ENCODE data around the gene PALLD. TPM values are rescaled to one million over a fixed set of nuclear protein-coding genes. Genes with fewer than 3 reads are reported as not detected.

Gene PALLD
- polyA plus RNA-seq, 1 donor from 2014 or later = 20.5 TPM

DNA sequence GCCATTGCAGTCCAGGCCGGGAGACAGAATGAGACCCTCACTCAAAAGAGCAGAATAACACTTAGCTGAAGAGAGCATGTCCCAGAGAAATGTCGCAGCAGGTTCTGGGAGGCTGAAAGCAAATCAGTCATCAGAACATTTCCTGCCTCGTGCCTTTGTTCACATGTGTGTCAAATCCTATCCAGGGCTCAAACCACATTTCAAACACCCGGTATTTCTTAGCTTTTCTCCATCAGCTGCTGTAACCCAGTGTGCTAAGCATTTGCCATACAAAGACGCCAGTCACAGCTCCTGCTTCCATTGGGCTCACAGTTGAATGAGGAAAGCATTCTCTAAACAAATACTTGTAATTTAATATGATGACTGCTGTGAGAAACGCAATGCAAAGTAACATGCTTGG, 6.0 kb downstream of the PALLD start:
- Histone ChIP-seq H3K9me2 (ENCODE audit: insufficient read depth, low read length) (no peaks in the 10 kb centered on the region), H3F3A (ENCODE audit: insufficient read depth, low read length, poor library complexity, severe bottlenecking) (no peaks in the 10 kb centered on the region), H3K4me3 (ENCODE audit: low read length) (no peak overlapping the region), H3K27ac (ENCODE audit: low read length) (no peak overlapping the region), H3K9ac (ENCODE audit: low read length) (no peak overlapping the region), H4K20me1 (ENCODE audit: insufficient read depth) (no peaks in the 10 kb centered on the region), H3K79me2 (replicated peaks; ENCODE audit: insufficient read depth, low read length) (no peaks in the 10 kb centered on the region), H3K27me3 (ENCODE audit: insufficient read depth, low read depth, low read length) (no peaks in the 10 kb centered on the region), H3K9me3 (ENCODE audit: low read length) (no peaks in the 10 kb centered on the region), H2AFZ (ENCODE audit: low read depth, low read length) (no peak overlapping the region), H3K36me3 (ENCODE audit: insufficient read depth, low read length) (no peaks in the 10 kb centered on the region), H3K4me2 (ENCODE audit: low read length) (no peak overlapping the region)
- TF ChIP-seq MXI1 (conservative IDR thresholded peaks at IDR 0.05; ENCODE audit: poor library complexity, severe bottlenecking) (no peak), EP300 (conservative IDR thresholded peaks at IDR 0.05; ENCODE audit: poor library complexity, severe bottlenecking) (no peak), REST (IDR thresholded peaks at IDR 0.05; ENCODE audit: borderline replicate concordance) (no peak), RAD21 (conservative IDR thresholded peaks at IDR 0.05) (no peak), EZH2 (IDR thresholded peaks at IDR 0.05; ENCODE audit: borderline replicate concordance, insufficient read depth, low read length, poor library complexity, severe bottlenecking) (no peak), TAF1 (IDR thresholded peaks at IDR 0.05; ENCODE audit: low read depth) (no peak), SMC3 (conservative IDR thresholded peaks at IDR 0.05; ENCODE audit: poor library complexity) (no peak), POLR2AphosphoS5 (IDR thresholded peaks at IDR 0.05) (no peak)
- TF ChIP-seq, protein P1, sequence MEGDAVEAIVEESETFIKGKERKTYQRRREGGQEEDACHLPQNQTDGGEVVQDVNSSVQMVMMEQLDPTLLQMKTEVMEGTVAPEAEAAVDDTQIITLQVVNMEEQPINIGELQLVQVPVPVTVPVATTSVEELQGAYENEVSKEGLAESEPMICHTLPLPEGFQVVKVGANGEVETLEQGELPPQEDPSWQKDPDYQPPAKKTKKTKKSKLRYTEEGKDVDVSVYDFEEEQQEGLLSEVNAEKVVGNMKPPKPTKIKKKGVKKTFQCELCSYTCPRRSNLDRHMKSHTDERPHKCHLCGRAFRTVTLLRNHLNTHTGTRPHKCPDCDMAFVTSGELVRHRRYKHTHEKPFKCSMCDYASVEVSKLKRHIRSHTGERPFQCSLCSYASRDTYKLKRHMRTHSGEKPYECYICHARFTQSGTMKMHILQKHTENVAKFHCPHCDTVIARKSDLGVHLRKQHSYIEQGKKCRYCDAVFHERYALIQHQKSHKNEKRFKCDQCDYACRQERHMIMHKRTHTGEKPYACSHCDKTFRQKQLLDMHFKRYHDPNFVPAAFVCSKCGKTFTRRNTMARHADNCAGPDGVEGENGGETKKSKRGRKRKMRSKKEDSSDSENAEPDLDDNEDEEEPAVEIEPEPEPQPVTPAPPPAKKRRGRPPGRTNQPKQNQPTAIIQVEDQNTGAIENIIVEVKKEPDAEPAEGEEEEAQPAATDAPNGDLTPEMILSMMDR (IDR thresholded peaks at IDR 0.05; ENCODE audit: poor library complexity, severe bottlenecking) = no peak

DNA sequence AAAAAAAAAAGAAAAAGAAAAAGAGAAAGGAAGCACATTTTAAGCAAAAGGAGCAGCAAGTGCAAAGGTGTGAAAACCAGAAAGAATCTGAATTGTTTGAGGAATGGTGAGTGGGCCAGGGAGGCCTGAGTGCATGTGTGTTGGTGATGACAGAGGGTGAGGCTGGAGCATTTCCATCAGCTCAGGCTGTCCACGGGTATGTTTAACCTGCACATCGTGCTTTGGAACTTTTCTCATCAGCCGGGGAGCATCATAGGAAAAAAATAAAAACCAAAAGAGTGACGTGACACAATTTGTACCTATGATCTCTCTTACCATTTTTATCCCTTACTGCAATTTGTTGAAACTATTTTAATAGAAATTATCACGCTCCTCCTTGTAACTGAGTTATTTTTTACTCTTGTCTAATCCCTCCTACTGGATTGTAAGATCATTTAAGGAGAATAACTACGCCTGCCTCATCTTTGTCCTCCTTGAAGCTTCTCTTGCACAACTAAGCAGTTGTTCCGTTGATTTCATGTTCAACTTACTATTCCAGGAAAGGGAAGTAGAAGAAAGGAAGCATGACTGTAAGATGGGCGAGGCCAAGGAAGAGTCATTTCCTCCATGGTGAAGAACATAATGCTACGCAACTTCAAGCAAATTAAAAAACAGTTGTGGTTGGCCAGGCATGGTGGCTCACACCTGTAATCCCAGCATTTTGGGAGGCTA, 7.0 kb downstream of the PALLD start:
- no peak overlapping the region for H3K4me2 ChIP-seq (ENCODE audit: low read length)
- no peak overlapping the region for H3K4me3 ChIP-seq (ENCODE audit: low read length)
- no peaks in the 10 kb centered on the region for H3K79me2 ChIP-seq (replicated peaks; ENCODE audit: insufficient read depth, low read length)
- H3F3A ChIP-seq (ENCODE audit: insufficient read depth, low read length, poor library complexity, severe bottlenecking) = no peaks in the 10 kb centered on the region
- no peak overlapping the region for H3K27ac ChIP-seq (ENCODE audit: low read length)
- H4K20me1 ChIP-seq (ENCODE audit: insufficient read depth) = no peaks in the 10 kb centered on the region
- H2AFZ ChIP-seq (ENCODE audit: low read depth, low read length) = no peak overlapping the region
- TF ChIP-seq EP300 (conservative IDR thresholded peaks at IDR 0.05; ENCODE audit: poor library complexity, severe bottlenecking) (no peak), TAF1 (IDR thresholded peaks at IDR 0.05; ENCODE audit: low read depth) (no peak), MXI1 (conservative IDR thresholded peaks at IDR 0.05; ENCODE audit: poor library complexity, severe bottlenecking) (no peak), RAD21 (conservative IDR thresholded peaks at IDR 0.05) (no peak), POLR2AphosphoS5 (IDR thresholded peaks at IDR 0.05) (no peak), EZH2 (IDR thresholded peaks at IDR 0.05; ENCODE audit: borderline replicate concordance, insufficient read depth, low read length, poor library complexity, severe bottlenecking) (no peak), REST (IDR thresholded peaks at IDR 0.05; ENCODE audit: borderline replicate concordance) (no peak), SMC3 (conservative IDR thresholded peaks at IDR 0.05; ENCODE audit: poor library complexity) (no peak)
- TF ChIP-seq, protein P1 (IDR thresholded peaks at IDR 0.05; ENCODE audit: poor library complexity, severe bottlenecking) = no peak
- H3K9me3 ChIP-seq (ENCODE audit: low read length) = no peaks in the 10 kb centered on the region
- no peaks in the 10 kb centered on the region for H3K27me3 ChIP-seq (ENCODE audit: insufficient read depth, low read depth, low read length)
- no peaks in the 10 kb centered on the region for H3K9me2 ChIP-seq (ENCODE audit: insufficient read depth, low read length)
- no peaks in the 10 kb centered on the region for H3K36me3 ChIP-seq (ENCODE audit: insufficient read depth, low read length)
- H3K9ac ChIP-seq (ENCODE audit: low read length) = no peak overlapping the region
